Measurements from ENCODE around the gene SLC5A2.

DNA sequence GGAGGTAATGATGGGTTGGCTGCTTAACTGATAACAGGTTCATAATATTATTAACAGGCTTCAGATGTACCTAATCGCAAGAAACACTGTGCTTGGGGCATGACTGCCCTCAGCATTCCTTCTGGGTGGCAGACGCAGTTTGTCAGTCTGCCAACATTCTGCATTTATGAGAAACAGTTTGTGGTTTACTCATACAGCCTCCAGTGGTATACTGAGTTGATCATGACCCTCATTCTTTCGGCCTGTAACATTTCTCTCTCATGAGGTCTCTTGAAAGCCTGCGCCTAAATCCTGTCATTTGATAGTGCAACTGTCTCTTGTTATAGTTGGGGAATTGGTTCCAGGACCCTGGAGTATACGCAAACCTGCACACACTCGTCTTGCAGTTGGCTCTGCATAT is 30.2 kb downstream of the SLC5A2 start:
- TF ChIP-seq EZH2phosphoT487 (IDR thresholded peaks at IDR 0.05; ENCODE audit: insufficient read depth, low read depth) (no peak), EZH2 (IDR thresholded peaks at IDR 0.05; ENCODE audit: insufficient read depth, poor library complexity, severe bottlenecking) (no peak)

Measured in GM23248 (cell line).